ENCODE results near the gene ARFGEF3. TPM values are rescaled to one million over a fixed set of nuclear protein-coding genes. Genes with fewer than 3 reads are reported as not detected.
A peak's percentile ranks its signal among the peaks of the same experiment; 100 is the strongest.

The ARFGEF3 gene
- total RNA-seq, 5 donors from 2014 or later (not counting 1 experiment from before 2014, with no cell fraction given) = 0.09 to 0.12 (median 0.10) TPM; not detected in 2

- no peaks in the 10 kb centered on the region for H3K27me3 Mint-ChIP-seq
- POLR2A ChIA-PET = interaction anchor here in 1 of 2 donors (0.6 to 0.8 kb wide), 2 partner anchors 29 to 224 kb away, joined by 3 to 4 read pairs; no protein-coding TSS in a partner anchor
- no peak for ATAC-seq (replicated peaks in 1 of 4)
- H3K4me3 Mint-ChIP-seq = no peak overlapping the region
- no peak overlapping the region for H3K27ac ChIP-seq (ENCODE audit: low read length)
- H3K4me3 ChIP-seq (ENCODE audit: control insufficient read depth in 1 of 2, extremely low read depth in 1 of 2, low read length in 1 of 2) = no peak overlapping the region
- H3K27ac Mint-ChIP-seq = no peak overlapping the region
- no peaks in the 10 kb centered on the region for H3K9me3 Mint-ChIP-seq
- CTCF ChIA-PET = interaction anchor here in 1 of 2 donors (0.6 kb wide), 1 partner anchor 1395 kb away, joined by 3 read pairs; no protein-coding TSS in a partner anchor
- DNase-seq = no peak
- no peaks in the 10 kb centered on the region for H3K4me1 ChIP-seq (ENCODE audit: control insufficient read depth in 1 of 2, extremely low read depth in 1 of 2, insufficient read depth in 2 of 2, low read length in 2 of 2)
- H3K27me3 ChIP-seq (replicated peaks in 1 of 2; ENCODE audit: control insufficient read depth in 2 of 2, extremely low read depth in 1 of 2, insufficient read depth in 2 of 2, low read length in 1 of 2) = no peaks in the 10 kb centered on the region
- no peaks in the 10 kb centered on the region for H3K9me3 ChIP-seq
- H3K36me3 Mint-ChIP-seq = no peaks in the 10 kb centered on the region
- no peaks in the 10 kb centered on the region for H3K36me3 ChIP-seq (ENCODE audit: control insufficient read depth in 2 of 2, extremely low read depth in 1 of 2, insufficient read depth in 1 of 2, low read length in 1 of 2)
- 88% methylated on average over 2 of the region's 3 CpGs for WGBS (ENCODE audit: insufficient coverage)
- H3K4me1 Mint-ChIP-seq = no peaks in the 10 kb centered on the region
Observed at GRCh38 chr6:138275976-138276375, 114.2 kb downstream of the ARFGEF3 start.

GRCh38 chr6:138277835-138278234 is 116.1 kb downstream of the ARFGEF3 start:
- no peaks in the 10 kb centered on the region for H3K27me3 ChIP-seq (replicated peaks in 1 of 2; ENCODE audit: control insufficient read depth in 2 of 2, extremely low read depth in 1 of 2, insufficient read depth in 2 of 2, low read length in 1 of 2)
- H3K36me3 ChIP-seq (ENCODE audit: control insufficient read depth in 2 of 2, extremely low read depth in 1 of 2, insufficient read depth in 1 of 2, low read length in 1 of 2) = no peaks in the 10 kb centered on the region
- Mint-ChIP-seq H3K4me3 (no peak overlapping the region), H3K9me3 (no peaks in the 10 kb centered on the region), H3K27ac (no peak overlapping the region), H3K4me1 (no peaks in the 10 kb centered on the region), H3K36me3 (no peaks in the 10 kb centered on the region), H3K27me3 (peaks cover 0 to 2% of the 10 kb centered on the region in 2 donors)
- CTCF ChIA-PET = no interaction called here
- no peak overlapping the region for H3K4me3 ChIP-seq (ENCODE audit: control insufficient read depth in 1 of 2, extremely low read depth in 1 of 2, low read length in 1 of 2)
- no peaks in the 10 kb centered on the region for H3K4me1 ChIP-seq (ENCODE audit: control insufficient read depth in 1 of 2, extremely low read depth in 1 of 2, insufficient read depth in 2 of 2, low read length in 2 of 2)
- no peaks in the 10 kb centered on the region for H3K9me3 ChIP-seq
- POLR2A ChIA-PET = no interaction called here
- H3K27ac ChIP-seq (ENCODE audit: low read length) = no peak overlapping the region
- no peak for ATAC-seq (replicated peaks in 1 of 4)
- no peak for DNase-seq
- 93% methylated on average over 4 of the region's 4 CpGs for WGBS (ENCODE audit: insufficient coverage)

GRCh38 chr6:138278326-138278725 is 116.6 kb downstream of the ARFGEF3 start:
- POLR2A ChIA-PET = no interaction called here
- DNase-seq = no peak
- H3K9me3 ChIP-seq = no peaks in the 10 kb centered on the region
- ATAC-seq (replicated peaks in 1 of 4) = no peak
- no peak overlapping the region for H3K4me3 Mint-ChIP-seq
- H3K4me1 ChIP-seq (ENCODE audit: control insufficient read depth in 1 of 2, extremely low read depth in 1 of 2, insufficient read depth in 2 of 2, low read length in 2 of 2) = no peaks in the 10 kb centered on the region
- no peaks in the 10 kb centered on the region for H3K27me3 ChIP-seq (replicated peaks in 1 of 2; ENCODE audit: control insufficient read depth in 2 of 2, extremely low read depth in 1 of 2, insufficient read depth in 2 of 2, low read length in 1 of 2)
- no peaks in the 10 kb centered on the region for H3K4me1 Mint-ChIP-seq
- CTCF ChIA-PET = no interaction called here
- no peak overlapping the region for H3K27ac Mint-ChIP-seq
- no peaks in the 10 kb centered on the region for H3K36me3 Mint-ChIP-seq
- H3K36me3 ChIP-seq (ENCODE audit: control insufficient read depth in 2 of 2, extremely low read depth in 1 of 2, insufficient read depth in 1 of 2, low read length in 1 of 2) = no peaks in the 10 kb centered on the region
- no peak overlapping the region for H3K4me3 ChIP-seq (ENCODE audit: control insufficient read depth in 1 of 2, extremely low read depth in 1 of 2, low read length in 1 of 2)
- 82% methylated on average over 12 of the region's 12 CpGs for WGBS (ENCODE audit: insufficient coverage)
- H3K27ac ChIP-seq (ENCODE audit: low read length) = no peak overlapping the region
- peaks cover 0 to 2% of the 10 kb centered on the region in 2 donors for H3K27me3 Mint-ChIP-seq
- no peaks in the 10 kb centered on the region for H3K9me3 Mint-ChIP-seq

- Histone ChIP-seq H3K27me3 (replicated peaks in 1 of 2; ENCODE audit: control insufficient read depth in 2 of 2, extremely low read depth in 1 of 2, insufficient read depth in 2 of 2, low read length in 1 of 2) (peaks cover 0 to 10% of the 10 kb centered on the region in 2 experiments), H3K4me3 (ENCODE audit: control insufficient read depth in 1 of 2, extremely low read depth in 1 of 2, low read length in 1 of 2) (no peak overlapping the region), H3K4me1 (ENCODE audit: control insufficient read depth in 1 of 2, extremely low read depth in 1 of 2, insufficient read depth in 2 of 2, low read length in 2 of 2) (no peaks in the 10 kb centered on the region), H3K36me3 (ENCODE audit: control insufficient read depth in 2 of 2, extremely low read depth in 1 of 2, insufficient read depth in 1 of 2, low read length in 1 of 2) (no peaks in the 10 kb centered on the region), H3K27ac (ENCODE audit: low read length) (no peak overlapping the region), H3K9me3 (no peaks in the 10 kb centered on the region)
- no peaks in the 10 kb centered on the region for H3K36me3 Mint-ChIP-seq
- H3K27me3 Mint-ChIP-seq = peaks cover 0 to 2% of the 10 kb centered on the region in 2 donors
- no peak overlapping the region for H3K4me3 Mint-ChIP-seq
- no peaks in the 10 kb centered on the region for H3K4me1 Mint-ChIP-seq
- no CpG with 5 or more reads among the region's 6 CpGs for WGBS (ENCODE audit: insufficient coverage)
- ChIA-PET POLR2A (no interaction called here), CTCF (interaction anchor here (0.7 to 4.6 kb wide), 2 partner anchors 170 kb away, joined by 5 to 29 read pairs; no protein-coding TSS in a partner anchor)
- no peak for DNase-seq
- ATAC-seq (replicated peaks in 1 of 4) = no peak
- no peak overlapping the region for H3K27ac Mint-ChIP-seq
- H3K9me3 Mint-ChIP-seq = no peaks in the 10 kb centered on the region
Observed at GRCh38 chr6:138285800-138286199, 124.1 kb downstream of the ARFGEF3 start.

- no peak for DNase-seq
- H3K27me3 Mint-ChIP-seq = peaks cover 0 to 2% of the 10 kb centered on the region in 2 donors
- no peaks in the 10 kb centered on the region for H3K36me3 Mint-ChIP-seq
- H3K27ac ChIP-seq (ENCODE audit: low read length) = no peak overlapping the region
- no peaks in the 10 kb centered on the region for H3K36me3 ChIP-seq (ENCODE audit: control insufficient read depth in 2 of 2, extremely low read depth in 1 of 2, insufficient read depth in 1 of 2, low read length in 1 of 2)
- POLR2A ChIA-PET = no interaction called here
- no peaks in the 10 kb centered on the region for H3K4me1 Mint-ChIP-seq
- H3K27ac Mint-ChIP-seq = no peak overlapping the region
- peaks cover 0 to 12% of the 10 kb centered on the region in 2 experiments for H3K27me3 ChIP-seq (replicated peaks in 1 of 2; ENCODE audit: control insufficient read depth in 2 of 2, extremely low read depth in 1 of 2, insufficient read depth in 2 of 2, low read length in 1 of 2)
- CTCF ChIA-PET = interaction anchor here (0.6 to 4.6 kb wide), 6 partner anchors 10 to 500 kb away, joined by 3 to 29 read pairs (median 4); no protein-coding TSS in a partner anchor
- H3K4me3 ChIP-seq (ENCODE audit: control insufficient read depth in 1 of 2, extremely low read depth in 1 of 2, low read length in 1 of 2) = no peak overlapping the region
- ATAC-seq (replicated peaks in 1 of 4) = no peak
- no peaks in the 10 kb centered on the region for H3K9me3 Mint-ChIP-seq
- WGBS (ENCODE audit: insufficient coverage) = 92% methylated on average over 17 of the region's 17 CpGs
- H3K4me3 Mint-ChIP-seq = no peak overlapping the region
- H3K4me1 ChIP-seq (ENCODE audit: control insufficient read depth in 1 of 2, extremely low read depth in 1 of 2, insufficient read depth in 2 of 2, low read length in 2 of 2) = no peaks in the 10 kb centered on the region
- no peaks in the 10 kb centered on the region for H3K9me3 ChIP-seq
Observed at GRCh38 chr6:138286698-138287097, 125.0 kb downstream of the ARFGEF3 start.

GRCh38 chr6:138287144-138287955 is 125.6 kb downstream of the ARFGEF3 start:
- Mint-ChIP-seq H3K4me3 (no peak overlapping the region), H3K27ac (no peak overlapping the region), H3K4me1 (no peaks in the 10 kb centered on the region), H3K9me3 (no peaks in the 10 kb centered on the region), H3K36me3 (no peaks in the 10 kb centered on the region), H3K27me3 (peaks cover 0 to 3% of the 10 kb centered on the region in 2 donors)
- Histone ChIP-seq H3K9me3 (no peaks in the 10 kb centered on the region), H3K27me3 (replicated peaks in 1 of 2; ENCODE audit: control insufficient read depth in 2 of 2, extremely low read depth in 1 of 2, insufficient read depth in 2 of 2, low read length in 1 of 2) (peaks cover 0 to 15% of the 10 kb centered on the region in 2 experiments), H3K4me1 (ENCODE audit: control insufficient read depth in 1 of 2, extremely low read depth in 1 of 2, insufficient read depth in 2 of 2, low read length in 2 of 2) (no peaks in the 10 kb centered on the region), H3K27ac (ENCODE audit: low read length) (no peak overlapping the region), H3K4me3 (ENCODE audit: control insufficient read depth in 1 of 2, extremely low read depth in 1 of 2, low read length in 1 of 2) (no peak overlapping the region), H3K36me3 (ENCODE audit: control insufficient read depth in 2 of 2, extremely low read depth in 1 of 2, insufficient read depth in 1 of 2, low read length in 1 of 2) (no peaks in the 10 kb centered on the region)
- DNase-seq (peak in 30 of 35 experiments; percentile 5 to 62 (median 27)), ATAC-seq (replicated peaks in 1 of 4) (peak in 3 of 4 experiments; percentile 36 to 66 (median 46))
- CTCF ChIA-PET = interaction anchor here (0.6 to 4.6 kb wide), 6 partner anchors 10 to 1350 kb away, joined by 3 to 29 read pairs (median 3); no protein-coding TSS in a partner anchor
- 70% methylated on average over 11 of the region's 11 CpGs for WGBS (ENCODE audit: insufficient coverage)
- POLR2A ChIA-PET = interaction anchor here in 1 of 2 donors (0.6 kb wide), 1 partner anchor 291 kb away, joined by 3 read pairs; no protein-coding TSS in a partner anchor
